HG03571 (cell line): ENCODE measurements around the gene QPCT.
"Not testable (repeated sequence)": the region's sequence is repeated elsewhere in the genome, so short reads cannot be mapped to it uniquely, and the experiment has no call there.

ENCODE experiments used
- ATAC-seq: cut with Tn5 transposase; IDR thresholded peaks from one replicate; pipeline ENCODE4 v1.9.1; 2021; ENCODE audit not compliant: unreplicated experiment

The QPCT gene

GRCh38 chr2:37357530-37357929, 13.1 kb downstream of the QPCT start:
- no peak for ATAC-seq

GRCh38 chr2:37358466-37358865, 14.0 kb downstream of the QPCT start:
- no peak for ATAC-seq

- ATAC-seq = no peak
These were observed 16.9 kb downstream of the QPCT start for GRCh38 chr2:37361216-37361815.

GRCh38 chr2:37361994-37362698, 17.7 kb downstream of the QPCT start:
- no peak for ATAC-seq

- ATAC-seq = no peak
These were observed 19.9 kb downstream of the QPCT start for GRCh38 chr2:37364351-37364750.

- peak; percentile 57 for ATAC-seq
These were observed 21.2 kb downstream of the QPCT start for GRCh38 chr2:37365669-37366068.

GRCh38 chr2:37366773-37367172, 22.3 kb downstream of the QPCT start:
- ATAC-seq = no peak

- ATAC-seq = no peak
These were observed 22.9 kb downstream of the QPCT start for GRCh38 chr2:37367310-37367709.

- no peak for ATAC-seq
These were observed 23.6 kb downstream of the QPCT start for GRCh38 chr2:37367984-37368383.

GRCh38 chr2:37370666-37371065, 26.2 kb downstream of the QPCT start:
- ATAC-seq = no peak

- ATAC-seq = no peak
These were observed 27.6 kb downstream of the QPCT start for GRCh38 chr2:37372000-37372399.

GRCh38 chr2:37375741-37376288, 31.4 kb downstream of the QPCT start:
- peak; percentile 22 for ATAC-seq

- peak; percentile 89 for ATAC-seq
These were observed 32.2 kb downstream of the QPCT start for GRCh38 chr2:37376421-37377186.

- ATAC-seq = peak; percentile 30
These were observed 32.7 kb downstream of the QPCT start for GRCh38 chr2:37377187-37377532.

- ATAC-seq = no peak
These were observed 34.0 kb downstream of the QPCT start for GRCh38 chr2:37378411-37378810.

GRCh38 chr2:37379881-37380296, 35.5 kb downstream of the QPCT start:
- ATAC-seq = no peak

- not testable (repeated sequence) for ATAC-seq
These were observed 36.4 kb downstream of the QPCT start for GRCh38 chr2:37380787-37381186.

- ATAC-seq = not testable (repeated sequence)
These were observed 39.8 kb downstream of the QPCT start for GRCh38 chr2:37384261-37384660.

GRCh38 chr2:37387148-37387835, 42.9 kb downstream of the QPCT start:
- no peak for ATAC-seq

- no peak for ATAC-seq
These were observed 43.6 kb downstream of the QPCT start for GRCh38 chr2:37388074-37388473.

GRCh38 chr2:37389395-37389794, 45.0 kb downstream of the QPCT start:
- no peak for ATAC-seq
